T-helper 9 cell (primary cell): ENCODE results near the gene CCNL1.
"Not testable (repeated sequence)": the region's sequence is repeated elsewhere in the genome, so short reads cannot be mapped to it uniquely, and the experiment has no call there.

Experiments used
- DNase-seq: peaks from one replicate; pipeline ENCODE4 v3.0.0-alpha.2; 2020

Gene CCNL1

GRCh38 chr3:157170861-157171260 is 10.9 kb upstream of the CCNL1 start:
- no peak for DNase-seq

DNA sequence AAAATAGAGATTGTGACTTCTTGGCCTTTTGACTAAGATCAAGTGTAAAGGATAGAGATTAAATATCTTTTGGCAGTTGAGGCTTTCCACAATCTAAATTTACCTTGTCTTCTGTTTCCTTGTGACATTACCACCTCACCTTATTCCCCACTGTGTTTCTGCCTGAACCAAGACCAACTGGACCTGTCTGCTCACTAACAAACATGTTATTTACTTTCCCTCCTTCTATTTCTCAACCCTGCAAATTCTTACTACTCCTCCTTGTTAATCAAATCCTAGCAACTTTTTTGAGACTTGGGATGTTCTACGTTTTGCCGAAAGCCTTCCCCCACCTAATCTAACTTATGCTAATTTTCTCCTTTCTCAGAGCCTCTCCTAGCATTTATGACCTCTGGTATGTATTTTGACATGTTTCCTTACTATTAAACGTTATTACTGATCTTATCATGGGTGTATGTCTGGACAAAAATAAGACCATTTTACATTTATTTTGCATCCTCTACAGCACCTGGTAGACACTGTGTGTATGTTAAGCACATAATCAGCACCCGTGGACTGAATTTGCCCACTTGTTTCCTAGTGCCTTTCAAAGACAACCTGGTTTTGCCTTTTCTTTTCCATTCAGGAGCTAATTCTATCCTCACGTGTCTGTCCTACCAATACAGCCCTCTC is 7.6 kb upstream of the CCNL1 start:
- no peak for DNase-seq

GRCh38 chr3:157166561-157166960 is 6.6 kb upstream of the CCNL1 start:
- DNase-seq, result no peak

DNA sequence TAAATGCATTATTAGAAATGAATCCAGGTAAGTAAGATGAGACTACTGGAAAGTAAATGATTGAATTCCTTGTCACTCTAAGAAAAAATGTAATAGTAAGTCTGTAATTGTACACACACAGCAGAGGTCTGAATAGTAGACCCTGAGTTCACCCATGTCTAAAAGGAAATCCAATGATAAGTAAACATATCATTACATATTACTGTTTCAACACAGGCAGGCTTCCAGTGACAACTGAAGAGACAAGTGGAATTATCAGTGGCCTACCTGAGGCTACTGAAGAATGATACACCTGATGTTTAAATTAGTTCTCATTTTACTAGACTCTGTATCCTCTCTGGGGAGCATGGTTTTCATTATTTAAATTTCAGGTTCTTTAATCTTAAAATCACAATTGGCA is 6.2 kb upstream of the CCNL1 start:
- no peak for DNase-seq

- DNase-seq, result no peak
These were observed 3.4 kb upstream of the CCNL1 start for GRCh38 chr3:157163217-157163953.

- not testable (repeated sequence) for DNase-seq
These were observed 2.7 kb upstream of the CCNL1 start for GRCh38 chr3:157162620-157163019.

DNA sequence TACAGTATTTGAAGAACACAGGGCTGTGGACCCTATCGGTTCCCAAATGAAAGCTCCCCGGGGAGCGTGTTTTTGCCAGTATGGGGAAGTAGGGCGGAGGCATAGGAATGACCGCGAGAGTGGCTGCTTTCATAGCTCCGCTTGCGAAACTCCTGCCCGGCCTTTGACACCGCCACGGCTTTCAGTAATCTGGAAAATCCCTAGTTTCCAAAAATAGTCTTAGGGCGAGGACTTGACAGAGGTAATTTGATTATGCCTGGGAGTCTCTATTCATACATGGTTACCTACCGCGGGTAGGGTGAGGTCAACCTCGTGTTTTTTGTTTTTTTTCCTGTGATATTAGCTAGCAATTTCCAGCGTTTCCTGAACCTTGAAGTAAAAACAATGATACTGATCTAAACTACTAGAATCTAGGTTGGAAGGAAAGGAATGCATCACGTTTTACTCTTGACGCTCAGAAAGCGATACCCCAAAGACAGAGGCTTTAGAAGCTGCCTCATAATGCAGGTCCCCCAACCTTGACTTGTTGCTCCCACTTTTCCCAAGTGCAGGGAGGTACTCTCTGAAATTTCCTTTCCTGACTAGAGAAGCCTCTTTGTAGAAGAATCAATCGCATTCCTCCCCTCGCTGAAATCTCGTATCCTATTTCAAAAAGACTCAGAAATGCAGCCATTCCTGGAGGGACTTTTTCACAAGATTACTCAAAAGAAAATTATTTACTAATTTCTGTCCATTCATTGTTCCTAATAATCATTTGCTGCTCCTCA is 894 bp upstream of the CCNL1 start:
- DNase-seq, result peak; percentile 53

DNA sequence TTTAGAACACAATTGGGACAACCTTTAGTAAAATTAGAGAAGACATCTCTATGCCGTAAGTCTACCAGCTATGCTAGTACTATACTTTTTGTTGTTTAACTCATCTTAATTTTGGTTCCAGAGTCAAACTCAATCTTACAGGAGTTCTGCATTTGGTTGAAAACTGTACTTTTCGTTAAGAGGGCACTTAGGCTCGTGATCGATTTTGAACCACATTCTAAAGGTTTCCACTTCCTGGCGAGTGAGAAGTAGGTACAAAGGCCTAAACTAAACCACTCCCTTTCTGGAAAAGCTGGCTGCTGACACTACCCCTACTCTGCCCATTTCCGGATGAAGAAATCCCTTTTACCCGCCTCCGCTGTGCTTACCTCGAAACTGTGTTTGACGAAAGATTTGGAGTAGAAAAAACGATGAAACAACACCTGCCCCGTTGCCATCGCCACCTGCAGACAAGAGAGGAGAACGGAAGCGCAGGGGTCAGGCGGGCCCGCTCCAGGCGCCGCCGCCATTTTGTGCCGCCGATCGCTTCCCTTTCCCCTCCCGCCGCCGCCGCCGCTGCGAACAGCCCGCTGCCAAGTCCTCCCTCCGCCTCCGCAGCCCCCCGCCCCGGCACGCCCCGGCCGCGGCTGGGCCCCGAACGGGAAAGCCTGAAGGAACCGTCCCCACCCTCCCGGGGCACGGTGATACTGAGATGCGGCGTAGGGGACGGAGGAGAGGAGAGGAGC is 748 bp downstream of the CCNL1 start:
- DNase-seq, result peak; percentile 77

DNA sequence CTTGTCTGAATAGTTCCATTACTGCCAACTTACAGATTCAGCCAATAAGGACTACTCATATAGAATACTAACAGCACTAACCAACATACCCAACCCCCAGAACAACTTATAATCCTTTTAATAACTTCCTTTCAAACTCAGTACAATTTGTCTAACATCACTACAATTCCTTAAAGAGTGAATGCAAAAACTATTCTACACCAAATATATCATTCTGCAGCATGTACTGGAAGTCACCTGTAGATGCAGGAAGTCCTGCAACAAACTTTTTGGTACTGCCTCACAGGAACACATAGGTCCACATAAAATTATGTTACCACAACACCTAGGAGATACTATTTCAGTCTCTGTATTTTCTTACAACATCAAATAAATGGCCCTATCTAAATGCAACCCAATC is 2.1 kb downstream of the CCNL1 start:
- DNase-seq, result no peak

- no peak for DNase-seq
These were observed 2.9 kb downstream of the CCNL1 start for GRCh38 chr3:157156837-157157635.

- DNase-seq, result no peak
These were observed 4.4 kb downstream of the CCNL1 start for GRCh38 chr3:157155591-157155990.

GRCh38 chr3:157154563-157155330 is 5.2 kb downstream of the CCNL1 start:
- no peak for DNase-seq

GRCh38 chr3:157152930-157153329 is 7.0 kb downstream of the CCNL1 start:
- DNase-seq, result no peak

- DNase-seq, result no peak
These were observed 7.5 kb downstream of the CCNL1 start for GRCh38 chr3:157152438-157152837.

- no peak for DNase-seq
These were observed 8.3 kb downstream of the CCNL1 start for GRCh38 chr3:157151627-157152026.

GRCh38 chr3:157151151-157151550 is 8.8 kb downstream of the CCNL1 start:
- no peak for DNase-seq

DNA sequence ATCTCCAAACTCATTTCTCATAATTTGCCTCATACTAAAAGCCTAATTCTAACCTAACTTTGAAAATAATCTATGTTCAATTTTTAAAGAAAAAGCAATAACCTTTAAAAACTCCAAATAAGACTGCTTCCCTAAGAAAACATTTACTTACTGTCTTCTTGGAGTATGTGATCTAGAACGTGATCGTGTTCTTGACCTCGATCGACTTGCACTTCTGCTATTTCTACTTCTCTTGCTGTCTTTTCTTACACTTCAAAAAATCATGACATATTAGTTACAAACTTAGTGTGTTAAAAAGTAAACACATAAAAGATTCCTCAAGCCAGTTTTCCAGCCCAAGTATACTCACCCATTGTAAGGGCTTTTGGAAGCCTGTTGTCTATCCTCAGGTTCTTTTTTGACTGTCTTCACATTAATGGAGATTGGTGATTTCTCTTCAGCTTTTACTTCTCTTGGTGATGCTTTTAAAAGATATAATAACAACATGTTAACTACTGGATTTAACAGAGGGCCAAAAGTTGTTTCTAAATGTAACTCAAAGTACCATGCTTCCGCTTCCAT is 10.7 kb downstream of the CCNL1 start:
- no peak for DNase-seq

- no peak for DNase-seq
These were observed 11.6 kb downstream of the CCNL1 start for GRCh38 chr3:157148196-157148889.

DNA sequence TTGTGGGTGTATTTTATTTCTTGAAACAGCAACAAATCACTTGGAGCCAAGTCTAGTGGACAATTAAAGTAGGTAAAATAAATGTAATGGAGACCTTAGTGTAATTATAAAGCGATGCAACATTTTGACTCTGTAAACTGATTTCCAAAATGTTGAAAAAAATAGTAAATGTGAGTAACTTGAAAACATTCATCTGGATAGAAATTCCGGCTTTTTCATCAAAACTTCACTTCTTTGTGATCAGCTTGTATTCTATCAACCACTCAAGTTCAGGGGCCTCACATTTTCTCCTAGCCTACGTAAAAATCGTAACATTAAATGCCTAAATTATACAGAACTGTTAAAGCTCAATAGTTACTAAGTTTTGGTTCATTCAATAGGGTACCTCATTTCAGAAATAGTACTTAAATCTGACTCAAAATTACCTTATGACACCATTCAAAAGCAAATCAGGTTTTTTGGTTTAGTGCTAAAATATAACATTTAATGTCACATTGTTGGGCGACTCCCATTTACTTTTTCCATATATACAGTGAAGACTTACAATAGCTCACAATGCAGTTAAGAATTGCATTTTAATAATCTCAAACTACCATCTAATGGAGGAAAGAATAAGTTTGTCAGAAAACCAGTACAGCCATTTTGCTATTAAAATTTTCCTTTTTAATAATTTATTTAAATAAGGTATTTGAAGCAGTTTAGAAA is 12.7 kb downstream of the CCNL1 start:
- no peak for DNase-seq
